ENCODE data around the gene SMIM11.
"Not testable (repeated sequence)": the region's sequence is repeated elsewhere in the genome, so short reads cannot be mapped to it uniquely, and the experiment has no call there.

The SMIM11 gene

GRCh38 chr21:34417448-34418077 lies 42.3 kb downstream of the SMIM11 start:
- not testable (repeated sequence) for DNase-seq

- DNase-seq, result not testable (repeated sequence)
Observed at GRCh38 chr21:34423805-34424204, 48.5 kb downstream of the SMIM11 start, which contains the start of gene SMIM34. SMIM34 (minus strand) TSS chr21:34423951; CDS start chr21:34423839, 112 bp downstream.

- not testable (repeated sequence) for DNase-seq
Observed at GRCh38 chr21:34427339-34427738, 52.0 kb downstream of the SMIM11 start.

GRCh38 chr21:34428441-34428840 lies 53.1 kb downstream of the SMIM11 start:
- not testable (repeated sequence) for DNase-seq

GRCh38 chr21:34429710-34430109 lies 54.4 kb downstream of the SMIM11 start:
- DNase-seq, result not testable (repeated sequence)

All from nucleus accumbens (tissue), 56 donors.